ENCODE measurements around the gene FLVCR2.
"Not testable (repeated sequence)": the region's sequence is repeated elsewhere in the genome, so short reads cannot be mapped to it uniquely, and the experiment has no call there.

The FLVCR2 gene

DNA sequence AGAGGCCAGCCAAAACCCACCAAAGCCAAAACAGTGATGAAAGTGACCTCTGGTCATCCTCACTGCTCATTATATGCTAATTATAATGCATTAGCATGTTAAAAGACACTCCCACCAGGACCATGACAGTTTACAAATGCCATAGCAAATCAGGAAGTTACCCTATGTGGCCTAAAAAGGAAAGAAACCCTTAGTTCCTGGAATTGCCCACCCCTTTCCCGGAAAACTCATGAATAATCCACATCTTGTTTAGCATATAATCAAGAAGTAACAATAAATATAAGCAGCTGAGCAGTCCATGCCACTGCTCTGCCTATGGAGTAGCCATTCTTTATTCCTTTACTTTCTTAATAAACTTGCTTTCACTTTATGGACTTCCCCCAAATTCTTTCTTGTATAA lies 21.7 kb downstream of the FLVCR2 start:
- not testable (repeated sequence) for DNase-seq (ENCODE audit: low read depth); H3K27me3 ChIP-seq (replicated peaks; ENCODE audit: control insufficient read depth, insufficient read depth, low read length); H3K9me3 ChIP-seq (ENCODE audit: control insufficient read depth, low read length); H3K9ac ChIP-seq (ENCODE audit: low read length); H3K4me3 ChIP-seq (ENCODE audit: low read length); H3K36me3 ChIP-seq (ENCODE audit: control insufficient read depth, insufficient read depth, low read length, severe bottlenecking)
- H3K4me1 ChIP-seq (ENCODE audit: control insufficient read depth, insufficient read depth, low read length), result peaks cover 15% of the 10 kb centered on the region

DNA sequence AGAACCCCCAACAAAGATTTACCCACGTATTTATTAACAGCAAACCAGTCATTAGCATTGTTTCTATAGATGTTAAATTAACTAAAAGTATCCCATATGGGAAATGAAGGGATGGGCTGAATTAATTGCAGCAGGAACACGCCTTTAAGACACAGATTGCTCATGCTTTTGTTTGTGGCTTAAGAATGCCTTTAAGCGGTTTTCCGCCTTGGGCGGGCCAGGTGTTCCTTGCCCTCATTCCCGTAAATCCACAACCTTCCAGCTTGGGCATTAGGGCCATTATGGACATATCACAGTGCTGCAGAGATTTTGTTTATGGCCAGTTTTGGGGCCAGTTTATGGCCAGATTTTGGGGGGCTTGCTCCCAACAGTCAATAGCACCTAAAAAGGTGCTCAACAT lies 22.6 kb downstream of the FLVCR2 start:
- not testable (repeated sequence) for H3K4me3 ChIP-seq (ENCODE audit: low read length); DNase-seq (ENCODE audit: low read depth); H3K36me3 ChIP-seq (ENCODE audit: control insufficient read depth, insufficient read depth, low read length, severe bottlenecking); H3K9me3 ChIP-seq (ENCODE audit: control insufficient read depth, low read length); H3K9ac ChIP-seq (ENCODE audit: low read length); H3K27me3 ChIP-seq (replicated peaks; ENCODE audit: control insufficient read depth, insufficient read depth, low read length)
- peaks cover 22% of the 10 kb centered on the region for H3K4me1 ChIP-seq (ENCODE audit: control insufficient read depth, insufficient read depth, low read length)

DNA sequence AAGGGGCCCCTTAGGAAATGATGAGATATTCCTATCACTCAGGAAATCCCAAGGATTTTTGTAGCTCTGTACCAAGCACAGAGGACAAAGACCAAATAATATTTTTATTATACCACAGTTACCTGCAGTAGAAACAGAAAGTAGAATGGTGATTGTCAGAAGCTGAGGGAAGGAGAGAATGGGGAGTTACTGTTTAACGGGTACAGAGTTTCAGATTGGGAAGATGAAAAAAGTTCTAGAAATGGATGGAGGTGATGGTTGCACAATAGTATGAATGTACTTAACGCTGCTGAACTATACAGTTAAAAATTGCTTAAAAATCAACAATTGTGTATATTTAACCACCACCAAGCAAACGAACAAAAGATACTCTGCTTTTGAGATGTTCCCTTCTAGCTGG lies 24.1 kb downstream of the FLVCR2 start:
- H3K27me3 ChIP-seq (replicated peaks; ENCODE audit: control insufficient read depth, insufficient read depth, low read length), result no peaks in the 10 kb centered on the region
- DNase-seq (ENCODE audit: low read depth), result no peak
- no peak overlapping the region for H3K9ac ChIP-seq (ENCODE audit: low read length)
- peaks cover 6% of the 10 kb centered on the region for H3K36me3 ChIP-seq (ENCODE audit: control insufficient read depth, insufficient read depth, low read length, severe bottlenecking)
- no peak overlapping the region for H3K4me3 ChIP-seq (ENCODE audit: low read length)
- peaks cover 14% of the 10 kb centered on the region for H3K4me1 ChIP-seq (ENCODE audit: control insufficient read depth, insufficient read depth, low read length)
- H3K9me3 ChIP-seq (ENCODE audit: control insufficient read depth, low read length), result peaks cover 11% of the 10 kb centered on the region

- H3K4me1 ChIP-seq (ENCODE audit: control insufficient read depth, insufficient read depth, low read length), result peaks cover 28% of the 10 kb centered on the region
- DNase-seq (ENCODE audit: low read depth), result peak; percentile 3
- H3K4me3 ChIP-seq (ENCODE audit: low read length), result peak overlapping the region; percentile 3
- H3K9me3 ChIP-seq (ENCODE audit: control insufficient read depth, low read length), result peaks cover 27% of the 10 kb centered on the region
- H3K9ac ChIP-seq (ENCODE audit: low read length), result no peak overlapping the region
- peaks cover 9% of the 10 kb centered on the region for H3K36me3 ChIP-seq (ENCODE audit: control insufficient read depth, insufficient read depth, low read length, severe bottlenecking)
- no peaks in the 10 kb centered on the region for H3K27me3 ChIP-seq (replicated peaks; ENCODE audit: control insufficient read depth, insufficient read depth, low read length)
Observed at GRCh38 chr14:75604979-75605851, 26.8 kb downstream of the FLVCR2 start.

- Histone ChIP-seq H3K9ac (ENCODE audit: low read length) (no peak overlapping the region), H3K4me1 (ENCODE audit: control insufficient read depth, insufficient read depth, low read length) (peaks cover 33% of the 10 kb centered on the region), H3K9me3 (ENCODE audit: control insufficient read depth, low read length) (peaks cover 27% of the 10 kb centered on the region), H3K27me3 (replicated peaks; ENCODE audit: control insufficient read depth, insufficient read depth, low read length) (no peaks in the 10 kb centered on the region), H3K36me3 (ENCODE audit: control insufficient read depth, insufficient read depth, low read length, severe bottlenecking) (peaks cover 9% of the 10 kb centered on the region), H3K4me3 (ENCODE audit: low read length) (peak overlapping the region; percentile 3)
- DNase-seq (ENCODE audit: low read depth), result no peak
Observed at GRCh38 chr14:75605916-75606315, 27.5 kb downstream of the FLVCR2 start.

DNA sequence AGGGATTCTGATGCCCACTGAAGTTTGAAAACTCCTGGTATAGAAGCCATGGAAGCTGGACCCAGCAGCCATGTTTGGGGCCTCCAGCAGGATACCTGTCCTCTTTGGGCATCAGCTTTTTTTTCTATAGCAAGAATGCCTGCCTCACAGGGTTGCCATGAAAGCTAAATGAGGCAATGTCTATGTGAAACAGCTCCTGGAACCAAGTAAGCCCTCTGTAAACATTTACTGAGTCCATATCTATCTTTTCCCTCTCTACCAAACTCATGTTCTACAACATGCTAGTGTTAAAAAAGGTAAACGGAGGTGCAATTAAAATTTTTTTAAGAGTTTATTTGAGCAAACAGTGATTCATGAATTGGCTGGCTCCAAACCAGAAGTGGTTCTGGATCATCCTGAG lies 28.6 kb downstream of the FLVCR2 start:
- Histone ChIP-seq H3K9ac (ENCODE audit: low read length) (no peak overlapping the region), H3K9me3 (ENCODE audit: control insufficient read depth, low read length) (peaks cover 27% of the 10 kb centered on the region), H3K27me3 (replicated peaks; ENCODE audit: control insufficient read depth, insufficient read depth, low read length) (no peaks in the 10 kb centered on the region), H3K36me3 (ENCODE audit: control insufficient read depth, insufficient read depth, low read length, severe bottlenecking) (peaks cover 9% of the 10 kb centered on the region), H3K4me1 (ENCODE audit: control insufficient read depth, insufficient read depth, low read length) (peaks cover 33% of the 10 kb centered on the region), H3K4me3 (ENCODE audit: low read length) (no peak overlapping the region)
- no peak for DNase-seq (ENCODE audit: low read depth)

- peaks cover 9% of the 10 kb centered on the region for H3K36me3 ChIP-seq (ENCODE audit: control insufficient read depth, insufficient read depth, low read length, severe bottlenecking)
- no peak overlapping the region for H3K9ac ChIP-seq (ENCODE audit: low read length)
- no peak overlapping the region for H3K4me3 ChIP-seq (ENCODE audit: low read length)
- no peaks in the 10 kb centered on the region for H3K27me3 ChIP-seq (replicated peaks; ENCODE audit: control insufficient read depth, insufficient read depth, low read length)
- H3K4me1 ChIP-seq (ENCODE audit: control insufficient read depth, insufficient read depth, low read length), result peaks cover 33% of the 10 kb centered on the region
- peaks cover 27% of the 10 kb centered on the region for H3K9me3 ChIP-seq (ENCODE audit: control insufficient read depth, low read length)
- DNase-seq (ENCODE audit: low read depth), result no peak
Observed at GRCh38 chr14:75607842-75608640, 29.6 kb downstream of the FLVCR2 start.

DNA sequence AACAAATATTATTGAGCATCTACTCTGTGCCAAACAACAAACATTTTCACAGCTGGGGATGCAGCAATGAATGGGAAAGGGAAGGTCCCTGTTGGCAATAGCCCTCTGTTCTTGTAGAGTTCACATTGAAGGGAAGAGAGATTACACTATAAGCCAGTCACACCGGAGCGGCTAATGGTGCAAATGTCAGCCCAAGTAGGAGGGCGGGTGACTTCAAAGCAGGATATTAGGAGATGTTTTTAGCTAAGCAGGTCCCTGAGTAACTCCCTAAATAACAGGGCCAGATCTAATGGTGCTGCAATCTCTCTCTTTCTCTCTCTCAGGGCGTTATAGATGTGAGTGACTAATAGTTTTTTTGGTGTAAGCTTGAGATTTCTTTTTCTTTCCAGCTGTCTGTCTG lies 30.7 kb downstream of the FLVCR2 start:
- H3K9me3 ChIP-seq (ENCODE audit: control insufficient read depth, low read length), result peaks cover 27% of the 10 kb centered on the region
- H3K9ac ChIP-seq (ENCODE audit: low read length), result no peak overlapping the region
- peaks cover 9% of the 10 kb centered on the region for H3K36me3 ChIP-seq (ENCODE audit: control insufficient read depth, insufficient read depth, low read length, severe bottlenecking)
- H3K4me3 ChIP-seq (ENCODE audit: low read length), result no peak overlapping the region
- H3K27me3 ChIP-seq (replicated peaks; ENCODE audit: control insufficient read depth, insufficient read depth, low read length), result no peaks in the 10 kb centered on the region
- peaks cover 33% of the 10 kb centered on the region for H3K4me1 ChIP-seq (ENCODE audit: control insufficient read depth, insufficient read depth, low read length)
- DNase-seq (ENCODE audit: low read depth), result no peak

GRCh38 chr14:75609606-75610475 lies 31.4 kb downstream of the FLVCR2 start:
- Histone ChIP-seq H3K27me3 (replicated peaks; ENCODE audit: control insufficient read depth, insufficient read depth, low read length) (no peaks in the 10 kb centered on the region), H3K36me3 (ENCODE audit: control insufficient read depth, insufficient read depth, low read length, severe bottlenecking) (peaks cover 9% of the 10 kb centered on the region), H3K4me3 (ENCODE audit: low read length) (peak overlapping the region; percentile 31), H3K9ac (ENCODE audit: low read length) (peak overlapping the region; percentile 27), H3K9me3 (ENCODE audit: control insufficient read depth, low read length) (peaks cover 27% of the 10 kb centered on the region), H3K4me1 (ENCODE audit: control insufficient read depth, insufficient read depth, low read length) (peaks cover 33% of the 10 kb centered on the region)
- DNase-seq (ENCODE audit: low read depth), result peak; percentile 45

DNA sequence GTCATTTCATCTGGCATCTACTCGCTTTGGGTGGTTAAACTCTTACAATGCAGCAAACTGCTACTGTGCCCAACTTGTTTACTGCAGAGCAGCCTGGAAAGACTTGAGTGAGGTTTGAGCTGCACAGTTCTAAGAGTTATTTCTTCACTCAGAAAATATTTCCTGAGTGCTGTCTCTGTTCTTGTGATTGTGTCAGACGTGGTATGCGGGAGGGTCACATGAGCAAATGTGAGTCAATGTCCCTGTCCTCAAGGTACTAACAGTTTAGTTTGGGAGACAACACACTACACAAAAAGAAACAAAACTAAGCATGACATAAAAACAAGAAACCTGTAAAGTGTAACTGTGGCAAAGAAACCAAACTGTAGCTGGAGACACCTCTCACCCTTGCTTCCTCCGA lies 32.4 kb downstream of the FLVCR2 start:
- Histone ChIP-seq H3K36me3 (ENCODE audit: control insufficient read depth, insufficient read depth, low read length, severe bottlenecking) (peaks cover 9% of the 10 kb centered on the region), H3K4me1 (ENCODE audit: control insufficient read depth, insufficient read depth, low read length) (peaks cover 24% of the 10 kb centered on the region), H3K9ac (ENCODE audit: low read length) (peak overlapping the region; percentile 27), H3K9me3 (ENCODE audit: control insufficient read depth, low read length) (peaks cover 27% of the 10 kb centered on the region), H3K4me3 (ENCODE audit: low read length) (peak overlapping the region; percentile 31), H3K27me3 (replicated peaks; ENCODE audit: control insufficient read depth, insufficient read depth, low read length) (no peaks in the 10 kb centered on the region)
- DNase-seq (ENCODE audit: low read depth), result peak; percentile 47

GRCh38 chr14:75612157-75612556 lies 33.7 kb downstream of the FLVCR2 start:
- Histone ChIP-seq H3K9me3 (ENCODE audit: control insufficient read depth, low read length) (peaks cover 19% of the 10 kb centered on the region), H3K36me3 (ENCODE audit: control insufficient read depth, insufficient read depth, low read length, severe bottlenecking) (peaks cover 6% of the 10 kb centered on the region), H3K27me3 (replicated peaks; ENCODE audit: control insufficient read depth, insufficient read depth, low read length) (no peaks in the 10 kb centered on the region), H3K4me1 (ENCODE audit: control insufficient read depth, insufficient read depth, low read length) (peaks cover 26% of the 10 kb centered on the region), H3K9ac (ENCODE audit: low read length) (no peak overlapping the region), H3K4me3 (ENCODE audit: low read length) (no peak overlapping the region)
- DNase-seq (ENCODE audit: low read depth), result no peak

All from adipocyte (in vitro differentiated cells).